GM19351 (cell line): Measurements from ENCODE around the gene LAMTOR4.
A peak's percentile ranks its signal among the peaks of the same experiment; 100 is the strongest.

Source experiments
- ATAC-seq: cut with Tn5 transposase; IDR thresholded peaks from one replicate; pipeline ENCODE4 v1.9.1; 2021; ENCODE audit warnings: mild to moderate bottlenecking, moderate library complexity; ENCODE audit not compliant: unreplicated experiment

Gene LAMTOR4

DNA sequence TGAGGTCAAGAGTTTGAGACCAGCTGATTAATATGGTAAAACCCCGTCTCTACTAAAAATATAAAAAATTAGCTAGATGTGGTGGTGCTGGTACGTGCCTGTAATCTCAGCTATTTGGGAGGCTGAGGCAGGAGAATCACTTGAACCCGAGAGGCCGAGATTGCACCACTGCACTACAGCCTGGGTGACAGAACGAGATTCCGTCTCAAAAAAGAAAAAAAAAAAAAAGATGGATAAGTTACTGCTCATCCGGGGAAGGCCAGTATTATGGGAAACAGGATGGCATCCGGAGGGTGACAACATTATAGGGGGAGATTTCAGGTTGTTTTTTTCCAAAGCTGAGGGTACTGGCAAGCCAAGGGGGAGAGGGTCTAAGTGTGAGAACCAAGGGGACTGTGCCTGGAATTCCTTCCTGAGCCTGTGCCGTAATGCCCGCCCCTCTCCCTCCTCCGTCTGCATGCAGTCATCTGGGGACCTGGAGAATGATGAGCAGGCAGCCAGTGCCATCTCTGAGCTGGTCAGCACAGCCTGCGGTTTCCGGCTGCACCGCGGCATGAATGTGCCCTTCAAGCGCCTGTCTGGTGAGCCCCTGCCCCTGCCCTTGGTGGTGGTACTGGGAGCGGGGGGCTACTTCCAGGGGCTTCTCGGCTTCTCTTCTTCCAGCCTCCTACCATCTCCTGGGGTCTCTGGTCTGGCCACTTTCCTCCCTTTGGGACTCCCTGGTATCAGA is 4.4 kb downstream of the LAMTOR4 start:
- no peak for ATAC-seq

- ATAC-seq: no peak
These were observed 5.2 kb downstream of the LAMTOR4 start for GRCh38 chr7:100153708-100154535.

DNA sequence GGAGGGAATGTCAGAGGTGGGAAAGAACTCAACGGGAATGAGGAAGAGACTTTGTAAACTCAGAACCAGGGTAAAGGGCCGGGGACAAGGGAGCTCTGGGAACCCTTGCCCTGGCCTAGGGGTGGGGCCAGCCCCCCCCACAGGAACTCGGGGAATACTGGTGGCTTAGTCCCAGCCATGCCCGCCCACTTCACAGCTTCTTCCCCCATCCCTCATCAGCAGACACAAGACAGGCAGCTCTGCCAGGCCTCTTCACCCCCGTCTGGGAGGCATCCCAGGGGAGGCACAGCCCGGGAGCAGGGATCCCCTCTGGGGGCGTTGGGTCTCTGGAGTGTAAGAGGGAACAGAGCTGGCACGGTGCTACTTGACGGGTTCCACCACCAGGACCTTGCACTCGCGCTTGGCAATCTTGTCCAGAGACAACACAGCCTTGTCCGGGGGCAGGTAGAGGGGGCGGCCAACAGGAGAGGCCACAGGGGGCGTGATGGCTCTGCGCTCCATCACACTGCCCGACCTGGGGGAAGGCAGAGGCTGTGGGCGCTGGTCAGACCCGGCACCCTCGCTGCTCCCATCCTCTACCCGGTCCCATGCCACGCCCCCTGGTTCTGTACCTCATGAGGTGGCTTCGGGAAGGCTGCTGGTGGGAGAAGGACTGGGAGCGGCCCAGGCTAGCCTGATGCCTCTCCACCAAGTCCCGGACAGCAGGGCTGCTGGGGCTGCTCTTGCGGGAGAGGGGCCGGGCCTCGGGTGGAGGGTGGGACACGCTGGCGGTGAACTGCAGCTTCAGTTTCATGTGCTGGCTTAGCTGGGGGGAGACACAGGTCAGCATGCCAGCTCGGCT is 6.2 kb downstream of the LAMTOR4 start:
- ATAC-seq: no peak

- ATAC-seq: no peak
These were observed 7.0 kb downstream of the LAMTOR4 start for GRCh38 chr7:100155553-100156317.

GRCh38 chr7:100156331-100157068 is 7.8 kb downstream of the LAMTOR4 start:
- ATAC-seq: no peak

DNA sequence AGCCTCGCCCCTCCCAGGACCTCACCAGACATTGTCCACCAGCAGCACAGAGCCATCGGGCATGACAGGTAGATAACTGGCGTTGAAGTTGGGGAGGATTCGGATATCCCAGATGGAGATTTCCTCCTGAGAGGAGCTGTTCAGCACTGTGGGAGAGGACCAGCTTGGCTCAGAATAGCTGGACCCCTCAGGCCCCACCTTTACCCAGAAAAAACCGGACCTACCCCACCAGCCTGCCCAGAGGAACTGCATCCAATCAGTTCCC is 8.3 kb downstream of the LAMTOR4 start:
- ATAC-seq: no peak

- no peak for ATAC-seq
These were observed 8.9 kb downstream of the LAMTOR4 start for GRCh38 chr7:100157334-100158228.

DNA sequence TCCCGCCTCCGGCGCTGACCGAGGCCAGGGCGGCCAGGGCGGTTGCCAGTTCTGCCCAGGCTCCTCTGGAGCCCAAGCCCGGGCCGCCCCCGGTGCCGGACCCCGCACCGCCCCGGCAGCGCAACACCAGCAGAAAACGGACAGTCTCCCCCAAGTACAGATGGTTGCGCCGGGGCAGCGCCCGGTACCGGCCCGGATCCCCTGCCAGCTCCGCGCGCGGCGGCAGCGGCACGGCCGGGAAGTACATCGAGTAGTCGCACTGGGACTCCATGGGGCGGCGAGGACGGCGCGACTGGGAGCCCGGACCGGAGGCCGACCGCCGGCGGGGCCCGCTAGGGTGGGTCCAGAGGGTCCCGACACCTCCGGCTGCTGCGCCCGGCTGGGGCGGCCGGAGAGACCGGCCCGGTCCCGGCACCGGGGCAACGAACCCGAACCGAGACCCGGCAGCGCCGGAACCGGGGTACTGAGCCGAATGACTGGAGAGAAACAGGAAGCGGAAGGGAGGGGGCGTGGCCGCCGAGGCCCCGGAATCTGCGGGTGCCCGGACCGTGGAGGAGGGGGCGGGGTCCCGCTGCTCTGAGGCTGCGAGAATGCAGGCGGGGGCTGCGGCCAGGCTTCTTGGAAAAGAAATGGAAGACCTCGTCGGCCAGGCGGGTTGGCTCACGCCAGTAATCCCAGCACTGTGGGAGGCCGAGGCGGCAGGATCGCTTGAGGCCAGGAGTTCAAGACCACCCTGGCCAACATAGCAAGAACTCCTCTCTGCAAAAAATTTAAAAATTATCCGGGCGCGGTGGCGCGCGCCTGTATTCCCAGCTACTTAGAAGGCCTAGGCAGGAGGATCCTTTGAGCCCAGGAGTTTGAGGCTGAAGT is 9.7 kb downstream of the LAMTOR4 start, which contains the start of gene TRAPPC14:
TSS of gene TRAPPC14 (minus strand) at position 495 of the 870 bp plus-strand sequence. CDS start at position 271, 224 bp downstream.
- peak; percentile 90 for ATAC-seq

GRCh38 chr7:100159099-100159623 is 10.4 kb downstream of the LAMTOR4 start:
- no peak for ATAC-seq

DNA sequence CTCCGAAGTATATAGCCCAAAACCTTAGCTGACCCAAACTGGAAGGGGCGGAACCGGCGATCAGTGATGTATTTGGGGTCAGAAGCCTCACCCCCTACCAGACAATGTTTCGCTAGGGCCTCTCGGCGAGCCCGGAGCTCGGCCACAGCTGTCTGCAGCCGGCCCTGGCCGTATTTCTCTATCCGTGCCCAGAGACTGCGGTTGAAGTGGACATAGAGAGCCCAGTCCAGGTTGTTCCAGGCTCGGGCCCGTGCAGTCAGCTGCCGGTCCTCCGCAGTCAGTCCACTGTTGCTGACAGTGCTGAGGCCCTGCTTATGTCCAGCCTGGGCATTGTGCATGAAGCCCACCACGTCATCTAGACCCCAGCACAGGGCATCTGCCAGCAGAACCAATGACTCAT is 11.3 kb downstream of the LAMTOR4 start:
- ATAC-seq: no peak

GRCh38 chr7:100163006-100163531 is 14.4 kb downstream of the LAMTOR4 start:
- no peak for ATAC-seq

- ATAC-seq: no peak
These were observed 15.2 kb downstream of the LAMTOR4 start for GRCh38 chr7:100163871-100164270.

DNA sequence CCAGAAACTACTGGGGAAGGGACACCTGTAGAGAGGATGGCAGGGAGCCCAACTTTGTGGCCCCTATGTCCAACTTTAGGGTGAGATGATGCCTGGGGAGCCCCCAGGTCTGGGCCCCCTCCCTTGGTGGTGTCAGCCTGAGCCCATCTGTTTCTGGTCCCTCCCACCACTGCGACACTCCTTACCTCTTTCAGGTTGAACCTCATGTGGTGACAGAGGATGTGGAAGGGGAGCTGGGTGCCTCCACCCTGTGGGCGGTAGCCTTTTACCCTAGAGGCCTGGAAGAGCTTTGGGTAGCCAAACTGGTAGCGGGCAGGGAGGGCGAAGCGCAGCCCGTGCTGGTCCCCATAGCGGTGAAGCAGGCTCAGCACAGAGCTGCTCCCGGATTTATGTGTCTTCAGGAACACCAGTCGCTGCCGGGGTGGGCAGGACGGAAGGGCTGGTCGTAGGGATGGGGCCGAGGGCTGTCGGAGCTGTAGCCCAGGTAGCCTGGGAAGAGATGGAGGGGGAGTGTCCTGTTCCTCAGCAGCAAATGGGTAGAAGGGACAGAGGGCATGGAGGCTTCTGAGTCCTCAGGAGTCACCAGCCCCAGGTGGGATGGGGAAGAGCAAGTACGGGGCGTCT is 17.7 kb downstream of the LAMTOR4 start:
- no peak for ATAC-seq

DNA sequence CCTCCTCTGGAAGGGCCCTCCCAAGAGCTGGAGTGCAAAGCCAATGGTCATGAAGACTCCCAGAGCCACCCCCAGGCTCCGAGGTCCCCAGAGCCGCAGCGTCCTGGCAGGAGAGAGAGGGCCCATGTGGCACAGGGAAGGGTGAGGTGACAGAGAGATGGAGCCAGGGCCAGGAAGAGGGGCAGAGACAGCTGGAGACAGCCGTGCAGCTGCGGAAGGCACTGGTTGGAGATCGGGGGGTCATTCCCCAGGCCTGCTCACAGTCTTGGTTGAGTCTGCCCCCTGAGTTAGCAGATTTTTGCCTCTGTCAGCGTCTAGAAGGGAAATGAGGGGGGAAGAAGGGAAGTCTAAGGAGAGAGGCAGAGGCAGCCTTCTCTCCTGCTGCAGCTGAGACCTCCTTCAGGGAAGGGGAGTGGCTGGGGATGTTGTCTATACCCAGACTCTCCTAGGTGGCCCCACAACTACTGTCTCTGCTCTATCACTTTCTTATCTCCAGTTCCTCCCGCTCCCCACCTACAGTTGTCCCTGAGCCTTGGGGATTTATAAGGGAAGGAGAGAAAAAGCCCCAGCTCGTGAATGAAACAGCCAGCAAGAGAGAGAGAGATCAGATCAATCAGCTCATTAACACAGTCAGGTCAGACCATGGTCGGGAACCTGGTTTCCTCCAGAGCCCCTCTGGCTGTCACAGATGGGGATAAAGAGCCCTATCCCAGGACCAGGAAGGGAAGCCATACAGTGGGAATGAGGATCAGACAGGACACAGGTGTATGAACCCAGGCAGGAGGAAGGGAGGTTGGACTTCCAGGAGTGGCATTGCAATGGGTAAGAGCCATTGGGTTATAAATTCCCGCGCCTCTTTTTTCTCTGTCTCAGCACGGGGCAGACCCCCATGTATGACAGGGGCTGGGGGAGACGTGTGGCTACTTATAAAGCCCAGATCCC is 18.5 kb downstream of the LAMTOR4 start:
- ATAC-seq: no peak

DNA sequence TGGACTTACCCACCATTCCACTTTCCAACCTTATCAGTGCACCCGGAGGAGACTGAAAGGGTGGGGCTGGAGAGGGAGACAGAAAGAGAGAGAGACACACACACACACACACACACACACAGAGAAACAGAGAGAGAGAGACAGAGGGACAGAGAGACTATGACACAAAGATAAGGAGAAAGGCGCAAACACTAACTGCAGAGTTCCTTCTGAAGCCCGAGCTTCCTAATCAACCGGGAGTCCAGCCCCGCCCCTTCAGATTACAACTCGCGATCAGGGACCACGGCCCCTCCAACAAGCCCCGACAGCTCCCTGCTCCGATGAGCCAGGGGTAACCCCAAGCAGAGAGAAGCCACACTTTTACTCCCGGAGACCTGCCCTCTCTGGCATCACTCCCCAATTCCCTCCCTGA is 19.2 kb downstream of the LAMTOR4 start:
- ATAC-seq: no peak
